ENCODE measurements around the gene RNU1-4. TPM values are rescaled to one million over a fixed set of nuclear protein-coding genes. Genes with fewer than 3 reads are reported as not detected.
"Not testable (repeated sequence)": the region's sequence is repeated elsewhere in the genome, so short reads cannot be mapped to it uniquely, and the experiment has no call there.

Gene RNU1-4
- total RNA-seq, 1 donor from 2014 or later = 1,356 TPM

DNA sequence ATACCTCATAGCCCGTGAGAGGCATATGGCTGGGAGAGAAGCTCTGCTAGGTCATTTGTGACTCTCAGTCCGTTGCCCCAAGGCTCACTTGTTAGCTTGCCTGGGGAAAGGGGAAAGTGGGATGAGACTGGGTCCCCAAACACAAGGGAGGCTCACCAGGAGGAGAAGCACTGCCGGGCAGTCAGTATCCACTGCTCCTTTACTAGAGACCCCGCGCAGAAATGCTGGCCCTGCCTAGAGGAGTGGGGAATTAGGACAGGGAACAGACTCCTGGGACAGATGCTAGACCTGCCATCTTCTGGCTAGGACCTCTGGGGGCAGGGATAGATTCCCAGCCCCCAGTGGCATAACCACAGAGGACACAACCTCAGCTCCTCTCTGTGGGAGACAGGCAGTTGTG, 17.7 kb downstream of the RNU1-4 start:
- H3K27ac ChIP-seq (ENCODE audit: low read depth, low read length); H3K9me3 ChIP-seq (ENCODE audit: insufficient read depth, low read depth, low read length); H3K9me3 Mint-ChIP-seq (ENCODE audit: unreplicated experiment); H3K36me3 Mint-ChIP-seq (ENCODE audit: low read depth, unreplicated experiment); H3K4me1 Mint-ChIP-seq (ENCODE audit: low read depth, unreplicated experiment); H3K27me3 Mint-ChIP-seq (ENCODE audit: low read depth, unreplicated experiment); H3K4me2 ChIP-seq (ENCODE audit: low read length); H3K4me3 Mint-ChIP-seq (ENCODE audit: unreplicated experiment); H3K9ac ChIP-seq (ENCODE audit: low read length); H3K27me3 ChIP-seq (ENCODE audit: insufficient read depth, low read length); H3K4me1 ChIP-seq (ENCODE audit: insufficient read depth, low read length); DNase-seq (ENCODE audit: low read depth); FAIRE-seq; H4K20me1 ChIP-seq (ENCODE audit: insufficient read depth, low read length); H3K4me3 ChIP-seq (ENCODE audit: insufficient read depth, low read depth, low read length); H3K27ac Mint-ChIP-seq (ENCODE audit: unreplicated experiment); H2AFZ ChIP-seq (ENCODE audit: low read depth, low read length); H3K36me3 ChIP-seq (ENCODE audit: insufficient read depth, low read length); H3K79me2 ChIP-seq (ENCODE audit: insufficient read depth, low read length): not testable (repeated sequence)

- not testable (repeated sequence) for H3K36me3 ChIP-seq (ENCODE audit: insufficient read depth, low read length); H3K4me3 ChIP-seq (ENCODE audit: insufficient read depth, low read depth, low read length); DNase-seq (ENCODE audit: low read depth); H3K9ac ChIP-seq (ENCODE audit: low read length); H3K27ac Mint-ChIP-seq (ENCODE audit: unreplicated experiment); H3K4me3 Mint-ChIP-seq (ENCODE audit: unreplicated experiment); H2AFZ ChIP-seq (ENCODE audit: low read depth, low read length); H3K9me3 ChIP-seq (ENCODE audit: insufficient read depth, low read depth, low read length); H3K27ac ChIP-seq (ENCODE audit: low read depth, low read length); H3K27me3 Mint-ChIP-seq (ENCODE audit: low read depth, unreplicated experiment); H3K4me2 ChIP-seq (ENCODE audit: low read length); H3K9me3 Mint-ChIP-seq (ENCODE audit: unreplicated experiment); H3K4me1 ChIP-seq (ENCODE audit: insufficient read depth, low read length); H3K79me2 ChIP-seq (ENCODE audit: insufficient read depth, low read length); FAIRE-seq; H3K4me1 Mint-ChIP-seq (ENCODE audit: low read depth, unreplicated experiment); H3K27me3 ChIP-seq (ENCODE audit: insufficient read depth, low read length); H3K36me3 Mint-ChIP-seq (ENCODE audit: low read depth, unreplicated experiment); H4K20me1 ChIP-seq (ENCODE audit: insufficient read depth, low read length)
Observed at GRCh38 chr1:16759041-16759493, 18.8 kb downstream of the RNU1-4 start.

- H3K9ac ChIP-seq (ENCODE audit: low read length); H4K20me1 ChIP-seq (ENCODE audit: insufficient read depth, low read length); H3K4me2 ChIP-seq (ENCODE audit: low read length); H3K27me3 ChIP-seq (ENCODE audit: insufficient read depth, low read length); H3K4me3 ChIP-seq (ENCODE audit: insufficient read depth, low read depth, low read length); H3K4me1 Mint-ChIP-seq (ENCODE audit: low read depth, unreplicated experiment); DNase-seq (ENCODE audit: low read depth); H3K4me1 ChIP-seq (ENCODE audit: insufficient read depth, low read length); H3K9me3 ChIP-seq (ENCODE audit: insufficient read depth, low read depth, low read length); H3K36me3 Mint-ChIP-seq (ENCODE audit: low read depth, unreplicated experiment); H3K27ac ChIP-seq (ENCODE audit: low read depth, low read length); H3K36me3 ChIP-seq (ENCODE audit: insufficient read depth, low read length); H3K27ac Mint-ChIP-seq (ENCODE audit: unreplicated experiment); H3K4me3 Mint-ChIP-seq (ENCODE audit: unreplicated experiment); H3K79me2 ChIP-seq (ENCODE audit: insufficient read depth, low read length); FAIRE-seq; H2AFZ ChIP-seq (ENCODE audit: low read depth, low read length); H3K9me3 Mint-ChIP-seq (ENCODE audit: unreplicated experiment): not testable (repeated sequence)
- H3K27me3 Mint-ChIP-seq (ENCODE audit: low read depth, unreplicated experiment) = peaks cover 13% of the 10 kb centered on the region
Observed at GRCh38 chr1:16759650-16760455, 19.5 kb downstream of the RNU1-4 start.

DNA sequence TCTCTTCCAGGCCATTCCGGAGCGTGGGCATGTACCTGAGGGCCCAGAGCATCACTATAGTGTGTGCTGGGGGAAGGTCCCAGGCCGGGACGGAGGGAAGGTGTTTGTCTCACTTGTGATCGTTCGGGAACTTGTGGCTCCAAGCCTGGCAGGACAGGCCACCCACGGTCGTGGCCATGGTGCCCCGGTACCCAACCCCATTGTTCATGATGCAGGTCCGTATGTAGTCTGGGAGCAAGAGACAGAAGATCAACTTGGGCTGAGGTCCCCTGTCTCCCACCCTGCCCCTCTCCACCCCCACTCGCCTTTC, 20.1 kb downstream of the RNU1-4 start:
- peaks cover 19% of the 10 kb centered on the region for H3K27me3 Mint-ChIP-seq (ENCODE audit: low read depth, unreplicated experiment)
- H3K4me1 ChIP-seq (ENCODE audit: insufficient read depth, low read length); H3K79me2 ChIP-seq (ENCODE audit: insufficient read depth, low read length); H3K27ac ChIP-seq (ENCODE audit: low read depth, low read length); H3K36me3 ChIP-seq (ENCODE audit: insufficient read depth, low read length); H4K20me1 ChIP-seq (ENCODE audit: insufficient read depth, low read length); H3K27ac Mint-ChIP-seq (ENCODE audit: unreplicated experiment); H3K36me3 Mint-ChIP-seq (ENCODE audit: low read depth, unreplicated experiment); H3K27me3 ChIP-seq (ENCODE audit: insufficient read depth, low read length); H3K4me3 ChIP-seq (ENCODE audit: insufficient read depth, low read depth, low read length); FAIRE-seq; H3K4me3 Mint-ChIP-seq (ENCODE audit: unreplicated experiment); DNase-seq (ENCODE audit: low read depth); H3K9me3 ChIP-seq (ENCODE audit: insufficient read depth, low read depth, low read length); H3K4me1 Mint-ChIP-seq (ENCODE audit: low read depth, unreplicated experiment); H3K9ac ChIP-seq (ENCODE audit: low read length); H3K4me2 ChIP-seq (ENCODE audit: low read length); H3K9me3 Mint-ChIP-seq (ENCODE audit: unreplicated experiment); H2AFZ ChIP-seq (ENCODE audit: low read depth, low read length): not testable (repeated sequence)

GRCh38 chr1:16760801-16761200, 20.5 kb downstream of the RNU1-4 start:
- H3K79me2 ChIP-seq (ENCODE audit: insufficient read depth, low read length); H3K9me3 ChIP-seq (ENCODE audit: insufficient read depth, low read depth, low read length); DNase-seq (ENCODE audit: low read depth); H2AFZ ChIP-seq (ENCODE audit: low read depth, low read length); H3K4me1 Mint-ChIP-seq (ENCODE audit: low read depth, unreplicated experiment); H3K9ac ChIP-seq (ENCODE audit: low read length); H3K27ac ChIP-seq (ENCODE audit: low read depth, low read length); H3K27ac Mint-ChIP-seq (ENCODE audit: unreplicated experiment); H3K36me3 Mint-ChIP-seq (ENCODE audit: low read depth, unreplicated experiment); H3K4me3 ChIP-seq (ENCODE audit: insufficient read depth, low read depth, low read length); H3K27me3 ChIP-seq (ENCODE audit: insufficient read depth, low read length); FAIRE-seq; H4K20me1 ChIP-seq (ENCODE audit: insufficient read depth, low read length); H3K9me3 Mint-ChIP-seq (ENCODE audit: unreplicated experiment); H3K36me3 ChIP-seq (ENCODE audit: insufficient read depth, low read length); H3K4me3 Mint-ChIP-seq (ENCODE audit: unreplicated experiment); H3K4me1 ChIP-seq (ENCODE audit: insufficient read depth, low read length); H3K4me2 ChIP-seq (ENCODE audit: low read length): not testable (repeated sequence)
- H3K27me3 Mint-ChIP-seq (ENCODE audit: low read depth, unreplicated experiment) = peaks cover 17% of the 10 kb centered on the region

- Mint-ChIP-seq H3K27me3 (ENCODE audit: low read depth, unreplicated experiment) (peaks cover 24% of the 10 kb centered on the region), H3K27ac (ENCODE audit: unreplicated experiment) (peak overlapping the region; percentile 62)
- DNase-seq (ENCODE audit: low read depth); H3K36me3 ChIP-seq (ENCODE audit: insufficient read depth, low read length); H3K4me3 ChIP-seq (ENCODE audit: insufficient read depth, low read depth, low read length); H2AFZ ChIP-seq (ENCODE audit: low read depth, low read length); H4K20me1 ChIP-seq (ENCODE audit: insufficient read depth, low read length); H3K79me2 ChIP-seq (ENCODE audit: insufficient read depth, low read length); H3K4me2 ChIP-seq (ENCODE audit: low read length); H3K9me3 ChIP-seq (ENCODE audit: insufficient read depth, low read depth, low read length); H3K9me3 Mint-ChIP-seq (ENCODE audit: unreplicated experiment); H3K4me3 Mint-ChIP-seq (ENCODE audit: unreplicated experiment); H3K9ac ChIP-seq (ENCODE audit: low read length); H3K27ac ChIP-seq (ENCODE audit: low read depth, low read length); H3K36me3 Mint-ChIP-seq (ENCODE audit: low read depth, unreplicated experiment); H3K4me1 Mint-ChIP-seq (ENCODE audit: low read depth, unreplicated experiment); H3K4me1 ChIP-seq (ENCODE audit: insufficient read depth, low read length); FAIRE-seq: not testable (repeated sequence)
- H3K27me3 ChIP-seq (ENCODE audit: insufficient read depth, low read length) = peaks cover 12% of the 10 kb centered on the region
Observed at GRCh38 chr1:16764248-16764819, 24.0 kb downstream of the RNU1-4 start.

Measured in astrocyte (in vitro differentiated cells and primary cell).